ENCODE data around the gene CSTB. TPM values are rescaled to one million over a fixed set of nuclear protein-coding genes. Genes with fewer than 3 reads are reported as not detected.

The CSTB gene
- polyA plus RNA-seq, 3 donors, result 44.0 to 64.3 (median 47.1) TPM

GRCh38 chr21:43811262-43812105 is 35.4 kb upstream of the CSTB start:
- DNase-seq (ENCODE audit: low read depth in 3 of 3, low spot score in 2 of 3), result no peak

- peak in 1 of 3 donors; percentile 53 for DNase-seq (ENCODE audit: low read depth in 3 of 3, low spot score in 2 of 3)
Observed at GRCh38 chr21:43810505-43811261, 34.6 kb upstream of the CSTB start.

GRCh38 chr21:43809853-43810504 is 33.9 kb upstream of the CSTB start:
- no peak for DNase-seq (ENCODE audit: low read depth in 3 of 3, low spot score in 2 of 3)

- DNase-seq (ENCODE audit: low read depth in 3 of 3, low spot score in 2 of 3), result no peak
Observed at GRCh38 chr21:43809346-43809799, 33.3 kb upstream of the CSTB start.

GRCh38 chr21:43808832-43809251 is 32.7 kb upstream of the CSTB start:
- no peak for DNase-seq (ENCODE audit: low read depth in 3 of 3, low spot score in 2 of 3)

- no peak for DNase-seq (ENCODE audit: low read depth in 3 of 3, low spot score in 2 of 3)
Observed at GRCh38 chr21:43808367-43808766, 32.3 kb upstream of the CSTB start.

- DNase-seq (ENCODE audit: low read depth in 3 of 3, low spot score in 2 of 3), result no peak
Observed at GRCh38 chr21:43806017-43806710, 30.1 kb upstream of the CSTB start.

GRCh38 chr21:43805275-43805800 is 29.2 kb upstream of the CSTB start:
- DNase-seq (ENCODE audit: low read depth in 3 of 3, low spot score in 2 of 3), result no peak

- no peak for DNase-seq (ENCODE audit: low read depth in 3 of 3, low spot score in 2 of 3)
Observed at GRCh38 chr21:43803558-43804300, 27.6 kb upstream of the CSTB start.

GRCh38 chr21:43802713-43803313 is 26.7 kb upstream of the CSTB start:
- no peak for DNase-seq (ENCODE audit: low read depth in 3 of 3, low spot score in 2 of 3)

- no peak for DNase-seq (ENCODE audit: low read depth in 3 of 3, low spot score in 2 of 3)
Observed at GRCh38 chr21:43801006-43801783, 25.1 kb upstream of the CSTB start.

- no peak for DNase-seq (ENCODE audit: low read depth in 3 of 3, low spot score in 2 of 3)
Observed at GRCh38 chr21:43800566-43800965, 24.5 kb upstream of the CSTB start.

- no peak for DNase-seq (ENCODE audit: low read depth in 3 of 3, low spot score in 2 of 3)
Observed at GRCh38 chr21:43800124-43800523, 24.0 kb upstream of the CSTB start.

- DNase-seq (ENCODE audit: low read depth in 3 of 3, low spot score in 2 of 3), result no peak
Observed at GRCh38 chr21:43799301-43799840, 23.3 kb upstream of the CSTB start.

- DNase-seq (ENCODE audit: low read depth in 3 of 3, low spot score in 2 of 3), result no peak
Observed at GRCh38 chr21:43797925-43798715, 22.0 kb upstream of the CSTB start.

- no peak for DNase-seq (ENCODE audit: low read depth in 3 of 3, low spot score in 2 of 3)
Observed at GRCh38 chr21:43797415-43797814, 21.3 kb upstream of the CSTB start.

GRCh38 chr21:43794857-43795256 is 18.7 kb upstream of the CSTB start:
- DNase-seq (ENCODE audit: low read depth in 3 of 3, low spot score in 2 of 3), result no peak

Data from right renal cortex interstitium (tissue), 3 donors.